GM12878 (cell line): ENCODE results near the gene TRIM61. TPM values are rescaled to one million over a fixed set of nuclear protein-coding genes. Genes with fewer than 3 reads are reported as not detected.

Experiments
- ATAC-seq: fragments of 200-7000 bp; cut with Tn5 transposase; 3 replicates; pipeline ENCODE4 v1.9.1; 2020; ENCODE audit warnings: mild to moderate bottlenecking, moderate library complexity
- BruUV-seq: library from RNA; stranded (reverse); fragments of 400-500 nt; replicated peaks from 2 replicates; lab custom pipeline; 2021; lab: Mats Ljungman, UMichigan
- CTCF ChIA-PET: fragments of 300-600 bp; sonication (Branson Sonifier 250); formaldehyde crosslinking; extraction: SDS; loops from one replicate; lab custom pipeline; 2021; ENCODE audit warnings: inconsistent platforms; lab: Yijun Ruan, JAX
- POLR2A ChIA-PET: fragments of 350-600 bp; formaldehyde crosslinking; extraction: SDS; loops from one replicate; lab custom pipeline; 2021; ENCODE audit warnings: inconsistent platforms; lab: Charles Lee
- RAD21 ChIA-PET: fragments of 300-600 bp; sonication (Branson Sonifier 250); formaldehyde crosslinking; loops from one replicate; lab custom pipeline; 2023; ENCODE audit warnings: antibody characterized with exemption; ENCODE audit not compliant: unreplicated experiment; lab: Charles Lee
- SMC1A ChIA-PET: fragments of 300-600 bp; sonication (Branson Sonifier 250); formaldehyde crosslinking; loops from one replicate; lab custom pipeline; 2023; ENCODE audit not compliant: unreplicated experiment, uncharacterized antibody; lab: Charles Lee
- DNase-seq: peaks from one replicate; pipeline ENCODE4 v3.0.0-alpha.2; 2011; ENCODE audit warnings: low read depth, low spot score
- FAIRE-seq: peaks from 3 replicates; lab custom pipeline; 2011; peaks lifted over from hg19 to GRCh38; lab: Jason Lieb, UNC
- H2AFZ ChIP-seq: 2 replicates; pipeline ENCODE4 v1.6.0; 2011; ENCODE audit warnings: low read depth, low read length, control low read depth; ENCODE audit not compliant: control insufficient read depth
- H3K27ac ChIP-seq: 2 replicates; pipeline ENCODE4 v1.5.1; 2011; ENCODE audit warnings: control low read depth; ENCODE audit not compliant: control insufficient read depth, insufficient read depth
- H3K27me3 ChIP-seq, 2 experiments: replicated peaks in 1 of 2; 2 replicates each; pipeline versions ENCODE4 v1.6.0 to v1.6.1; 2011; ENCODE audit warnings: low read length in 1 of 2; ENCODE audit not compliant: control insufficient read depth in 2 of 2, insufficient read depth in 2 of 2
- H3K36me3 ChIP-seq, 2 experiments: 2 replicates each; pipeline ENCODE4 v1.5.1; 2011; ENCODE audit warnings: low read length in 1 of 2; ENCODE audit not compliant: control insufficient read depth in 2 of 2, insufficient read depth in 2 of 2
- H3K4me1 ChIP-seq: 2 replicates; pipeline ENCODE4 v1.6.1; 2011; ENCODE audit warnings: mild to moderate bottlenecking, low read length, moderate library complexity, mixed read lengths; ENCODE audit not compliant: control insufficient read depth, insufficient read depth
- H3K4me2 ChIP-seq: 2 replicates; pipeline ENCODE4 v1.6.0; 2011; ENCODE audit warnings: control low read depth; ENCODE audit not compliant: control insufficient read depth, insufficient read depth
- H3K4me3 ChIP-seq: fragments of 200-600 bp; sonication (generic); 2 replicates; pipeline ENCODE4 v1.5.1; 2016
- H3K79me2 ChIP-seq: 2 replicates; pipeline ENCODE4 v1.6.0; 2011; ENCODE audit warnings: low read length; ENCODE audit not compliant: control insufficient read depth, insufficient read depth
- H3K9ac ChIP-seq: 2 replicates; pipeline ENCODE4 v1.8.0; 2011; ENCODE audit warnings: low read length, control low read depth, mixed read lengths; ENCODE audit not compliant: control insufficient read depth, insufficient read depth
- H3K9me3 ChIP-seq: replicated peaks from 3 replicates; pipeline ENCODE4 v1.5.1; 2011; ENCODE audit warnings: mild to moderate bottlenecking, low read length; ENCODE audit not compliant: control insufficient read depth, insufficient read depth
- H4K20me1 ChIP-seq: 2 replicates; pipeline ENCODE4 v1.6.0; 2011; ENCODE audit not compliant: control insufficient read depth, insufficient read depth
- BACH1 ChIP-seq: fragments of 450-650 bp; IDR thresholded peaks from 2 replicates; pipeline ENCODE4 v1.6.1; 2017; ENCODE audit warnings: mild to moderate bottlenecking, borderline replicate concordance
- CBFB ChIP-seq: IDR thresholded peaks from 2 replicates; pipeline ENCODE4 v1.6.1; 2016; ENCODE audit warnings: antibody characterized with exemption, low read depth
- CBX3 ChIP-seq: fragments of 200-600 bp; sonication (generic); IDR thresholded peaks from 2 replicates; pipeline ENCODE4 v1.6.1; 2016; ENCODE audit warnings: low read depth, borderline replicate concordance
- EGR1 ChIP-seq, 2 experiments: IDR thresholded peaks; 1 replicate in 1 of 2; 2 replicates in 1 of 2; pipeline ENCODE4 v1.6.1; 2011 to 2012; ENCODE audit warnings: low read depth in 2 of 2, low read length in 2 of 2, borderline replicate concordance in 1 of 2, mild to moderate bottlenecking in 1 of 2, moderate library complexity in 1 of 2
- KDM1A ChIP-seq: fragments of 200-600 bp; sonication (generic); IDR thresholded peaks from 2 replicates; pipeline ENCODE4 v1.6.1; 2016; ENCODE audit warnings: borderline replicate concordance
- POLR2AphosphoS2 ChIP-seq: IDR thresholded peaks from 2 replicates; pipeline ENCODE4 v1.6.1; 2011; ENCODE audit warnings: low read depth, mild to moderate bottlenecking, low read length, improper control_type of control experiment, moderate library complexity
- POLR2AphosphoS5 ChIP-seq: IDR thresholded peaks from 2 replicates; pipeline ENCODE4 v1.6.1; 2011; ENCODE audit warnings: mild to moderate bottlenecking, low read length, inconsistent platforms
- SMARCA5 ChIP-seq: fragments of 450-650 bp; IDR thresholded peaks from 2 replicates; pipeline ENCODE4 v1.6.1; 2017; ENCODE audit warnings: mild to moderate bottlenecking
- ZBED1 ChIP-seq: IDR thresholded peaks from 2 replicates; pipeline ENCODE4 v1.6.1; 2016; ENCODE audit warnings: borderline replicate concordance
- WGBS: methylation state at CpG from one replicate; pipeline ENCODE4 v1.1.6; 2016; ENCODE audit warnings: low lambda C conversion rate; ENCODE audit not compliant: insufficient replicate concordance, insufficient coverage; ENCODE audit errors: missing lambda C conversion rate; 5-methylcytosine and 5-hydroxymethylcytosine counted together
- in situ Hi-C: fragments of 300-500 bp; cut with MboI; formaldehyde crosslinking; loops from 9 replicates; pipeline ENCODE4 v1.14.3; 2018; ENCODE audit warnings: mixed read lengths
- intact Hi-C: fragments of 100-400 bp; cut with micrococcal nuclease; formaldehyde crosslinking; loops from one replicate; pipeline ENCODE4 v1.14.2; 2022; ENCODE audit not compliant: unreplicated experiment
- polyA plus RNA-seq, 11 experiments: library from polyadenylated mRNA; depleted of rRNA in 4 of 11; unstranded in 6 of 11; stranded (reverse) in 5 of 11; fragments of >200 nt; fragmentation: Nextera tagmentation in 4 of 11; fragmentation: Illumina TruSeq in 1 of 11; extraction: Ambion mirVana in 4 of 11; extraction: Trizol in 1 of 11; gene quantifications; 1 replicate in 1 of 11; 2 replicates in 10 of 11; pipeline versions ENCODE4 v1.2.1 to v1.2.3, GENCODE V29; 2011 to 2016; ENCODE audit warnings: inconsistent platforms in 2 of 11, missing spikeins in 2 of 11, low read depth in 1 of 11
- total RNA-seq, 4 experiments: library from RNA; depleted of rRNA in 3 of 4; stranded (reverse); fragments of >200 nt in 3 of 4; fragmentation: Illumina TruSeq in 1 of 4; extraction: Trizol in 1 of 4; gene quantifications; 2 replicates each; pipeline versions ENCODE4 v1.2.1 to v1.2.3, GENCODE V29; 2013 to 2021
- TF ChIP-seq, protein P1 (sequence below): fragments of 450-650 bp; IDR thresholded peaks from 2 replicates; pipeline ENCODE4 v1.6.1; 2017; ENCODE audit warnings: mild to moderate bottlenecking, moderate library complexity

Gene TRIM61
- total and polyA plus RNA-seq, 10 of the 15 experiments (the other 5 are each of a cell fraction or from before 2014, with no cell fraction given): 3.2 to 10.9 (median 5.7) TPM

DNA sequence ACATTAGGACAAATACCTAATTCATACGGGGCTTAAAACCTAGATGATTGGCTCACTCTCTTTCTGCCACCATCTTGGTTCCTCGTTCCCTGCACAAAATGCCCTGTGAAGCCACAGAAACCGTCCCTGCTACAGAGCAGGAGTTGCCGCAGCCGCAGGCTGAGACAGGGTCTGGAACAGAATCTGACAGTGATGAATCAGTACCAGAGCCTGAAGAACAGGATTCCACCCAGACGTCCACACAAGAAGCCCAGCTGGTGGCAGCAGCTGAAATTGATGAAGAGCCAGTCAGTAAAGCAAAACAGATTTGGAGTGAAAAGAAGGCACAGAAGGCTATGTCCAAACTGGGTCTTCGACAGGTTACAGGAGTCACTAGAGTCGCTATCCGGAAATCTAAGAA lies 34.3 kb downstream of the TRIM61 start:
- Histone ChIP-seq H3K36me3 (no peaks in the 10 kb centered on the region; a peak in 2 of 4 replicates), H3K4me1 (no peaks in the 10 kb centered on the region; the same call in 1 of the 2 replicates), H3K4me2 (no peak overlapping the region), H3K9ac (no peak overlapping the region), H3K27me3 (no peaks in the 10 kb centered on the region), H3K79me2 (no peaks in the 10 kb centered on the region), H3K9me3 (no peaks in the 10 kb centered on the region; the same call in 2 of the 3 replicates), H3K27ac (no peak overlapping the region), H2AFZ (no peak overlapping the region), H4K20me1 (no peaks in the 10 kb centered on the region), H3K4me3 (no peak overlapping the region)
- BruUV-seq: no TSS peak
- intact Hi-C loops (no loop called here), in situ Hi-C loops (loop anchor here (25.0 kb wide), 1 partner anchor 1781 kb away; the partner anchor contains the start of gene NAF1)
- ChIA-PET CTCF (no interaction called here), SMC1A (no interaction called here), POLR2A (no interaction called here), RAD21 (no interaction called here)
- no peak for ATAC-seq
- no peak for DNase-seq
- FAIRE-seq: no peak
- WGBS: 95% methylated on average over 9 of the region's 9 CpGs
- no peak for TF ChIP-seq BACH1
- TF ChIP-seq CBX3: no peak
- TF ChIP-seq ZBED1: no peak
- TF ChIP-seq CBFB: no peak

DNA sequence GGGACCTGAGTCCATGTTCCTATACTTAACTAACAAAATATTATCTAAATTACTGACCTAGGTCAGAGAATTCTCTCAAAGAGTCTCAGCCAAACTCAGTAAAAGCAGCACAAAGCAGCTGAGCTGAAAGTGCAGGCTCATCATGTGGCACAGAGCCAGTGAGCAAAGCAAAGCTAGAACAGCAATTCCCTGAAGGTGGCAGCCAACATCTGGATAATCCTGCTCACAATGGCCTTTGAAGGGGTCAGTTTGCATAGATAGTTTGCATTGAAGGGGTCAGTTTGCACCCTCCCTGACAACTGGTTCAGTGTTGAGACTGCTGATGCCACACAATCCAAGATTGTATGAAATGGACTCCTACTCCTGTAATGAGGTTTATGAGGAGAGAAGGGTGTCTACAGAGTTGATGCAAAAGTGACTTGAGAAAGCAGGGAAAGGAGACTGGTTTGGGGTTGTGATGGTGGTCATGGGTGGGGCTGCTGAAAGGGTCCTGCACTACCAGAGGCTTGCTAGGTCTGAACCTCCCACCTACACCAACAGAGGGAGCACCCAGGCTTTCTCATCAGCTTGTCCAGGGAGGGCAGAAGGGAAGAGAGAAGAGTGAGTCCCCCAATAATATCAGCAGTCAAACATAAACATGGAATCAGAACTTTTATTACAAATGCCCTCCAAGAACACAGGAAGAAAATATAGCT lies 39.7 kb downstream of the TRIM61 start:
- no peaks in the 10 kb centered on the region for H3K27me3 ChIP-seq
- no TSS peak for BruUV-seq
- no peak overlapping the region for H3K4me3 ChIP-seq
- H3K9ac ChIP-seq: 0 out of 2 replicates have a peak overlapping the region, but pooled peaks have one; percentile 1
- peak overlapping the region; percentile 25 for H2AFZ ChIP-seq
- POLR2A ChIA-PET: interaction anchor here (0.6 to 4.9 kb wide), 4 partner anchors 10 to 1444 kb away, joined by 3 to 25 read pairs (median 6); no protein-coding TSS in a partner anchor
- H3K36me3 ChIP-seq: no peaks in the 10 kb centered on the region; a peak in 2 of 4 replicates
- peak; percentile 25 for DNase-seq
- H3K4me1 ChIP-seq: peaks cover 23% of the 10 kb centered on the region
- FAIRE-seq: no peak
- intact Hi-C loops (loop anchor here (2.0 to 5.0 kb wide), 4 partner anchors 19 to 160 kb away; no protein-coding TSS in a partner anchor), in situ Hi-C loops (loop anchor here (25.0 kb wide), 1 partner anchor 1775 kb away; the partner anchor contains the start of gene NAF1)
- CTCF ChIA-PET: interaction anchor here (0.6 to 8.1 kb wide), 25 partner anchors 13 to 227 kb away, joined by 3 to 185 read pairs (median 4); partner anchors contain the start of genes TMEM192 and TRIM61
- RAD21 ChIA-PET: interaction anchor here (0.6 to 5.3 kb wide), 15 partner anchors 11 to 175 kb away, joined by 3 to 58 read pairs (median 4); partner anchors contain the start of genes TMEM192 and TRIM61
- no peaks in the 10 kb centered on the region for H4K20me1 ChIP-seq
- H3K4me2 ChIP-seq: peak overlapping the region; percentile 28
- peak overlapping the region; percentile 30; the same call in 1 of the 2 replicates for H3K27ac ChIP-seq
- peak; percentile 71 for ATAC-seq
- H3K9me3 ChIP-seq: no peaks in the 10 kb centered on the region; the same call in 1 of the 3 replicates
- H3K79me2 ChIP-seq: no peaks in the 10 kb centered on the region; the same call in none of the 2 replicates
- SMC1A ChIA-PET: interaction anchor here (0.6 to 8.1 kb wide), 21 partner anchors 11 to 328 kb away, joined by 3 to 88 read pairs (median 5); partner anchors contain the start of genes APELA and TRIM61
- TF ChIP-seq POLR2AphosphoS2 (0 out of 2 replicates have a peak, but pooled peaks have one; percentile 41), POLR2AphosphoS5 (no peak), EGR1 (IDR thresholded peaks at IDR 0.05; ENCODE audit: borderline replicate concordance in 1 of 2, low read depth in 2 of 2, low read length in 2 of 2) (no peak), KDM1A (no peak), SMARCA5 (peak; percentile 70; the same call in 1 of the 2 replicates)
- TF ChIP-seq, protein P1, sequence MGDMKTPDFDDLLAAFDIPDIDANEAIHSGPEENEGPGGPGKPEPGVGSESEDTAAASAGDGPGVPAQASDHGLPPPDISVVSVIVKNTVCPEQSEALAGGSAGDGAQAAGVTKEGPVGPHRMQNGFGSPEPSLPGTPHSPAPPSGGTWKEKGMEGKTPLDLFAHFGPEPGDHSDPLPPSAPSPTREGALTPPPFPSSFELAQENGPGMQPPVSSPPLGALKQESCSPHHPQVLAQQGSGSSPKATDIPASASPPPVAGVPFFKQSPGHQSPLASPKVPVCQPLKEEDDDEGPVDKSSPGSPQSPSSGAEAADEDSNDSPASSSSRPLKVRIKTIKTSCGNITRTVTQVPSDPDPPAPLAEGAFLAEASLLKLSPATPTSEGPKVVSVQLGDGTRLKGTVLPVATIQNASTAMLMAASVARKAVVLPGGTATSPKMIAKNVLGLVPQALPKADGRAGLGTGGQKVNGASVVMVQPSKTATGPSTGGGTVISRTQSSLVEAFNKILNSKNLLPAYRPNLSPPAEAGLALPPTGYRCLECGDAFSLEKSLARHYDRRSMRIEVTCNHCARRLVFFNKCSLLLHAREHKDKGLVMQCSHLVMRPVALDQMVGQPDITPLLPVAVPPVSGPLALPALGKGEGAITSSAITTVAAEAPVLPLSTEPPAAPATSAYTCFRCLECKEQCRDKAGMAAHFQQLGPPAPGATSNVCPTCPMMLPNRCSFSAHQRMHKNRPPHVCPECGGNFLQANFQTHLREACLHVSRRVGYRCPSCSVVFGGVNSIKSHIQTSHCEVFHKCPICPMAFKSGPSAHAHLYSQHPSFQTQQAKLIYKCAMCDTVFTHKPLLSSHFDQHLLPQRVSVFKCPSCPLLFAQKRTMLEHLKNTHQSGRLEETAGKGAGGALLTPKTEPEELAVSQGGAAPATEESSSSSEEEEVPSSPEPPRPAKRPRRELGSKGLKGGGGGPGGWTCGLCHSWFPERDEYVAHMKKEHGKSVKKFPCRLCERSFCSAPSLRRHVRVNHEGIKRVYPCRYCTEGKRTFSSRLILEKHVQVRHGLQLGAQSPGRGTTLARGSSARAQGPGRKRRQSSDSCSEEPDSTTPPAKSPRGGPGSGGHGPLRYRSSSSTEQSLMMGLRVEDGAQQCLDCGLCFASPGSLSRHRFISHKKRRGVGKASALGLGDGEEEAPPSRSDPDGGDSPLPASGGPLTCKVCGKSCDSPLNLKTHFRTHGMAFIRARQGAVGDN: 0 out of 2 replicates have a peak, but pooled peaks have one; percentile 38
